Stimulated activated naive B cell treated with anti-CD40 and anti-IgM and Interleukin-4, amounts not matched to agents 10 μg/mL and 1 μg/mL and 100 μg/mL, for 72 hours (primary cell): Measurements from ENCODE around the gene AKR7A3.

Source experiments
- ATAC-seq, 2 donors: fragments of 150-1000 bp; cut with Tn5 transposase; replicated peaks; 2 replicates each; pipeline ENCODE4 v1.10.0; 2021; ENCODE audit warnings: moderate library complexity in 1 of 2
- DNase-seq: peaks from one replicate; pipeline ENCODE4 v3.0.0; 2021
- H3K27ac Mint-ChIP-seq: one replicate; pipeline ENCODE4 v1.8.0; 2022; ENCODE audit warnings: mild to moderate bottlenecking, mixed read lengths
- H3K27me3 Mint-ChIP-seq, 2 donors: one replicate each; pipeline ENCODE4 v1.8.0; 2022; ENCODE audit warnings: mixed read lengths in 2 of 2
- H3K36me3 Mint-ChIP-seq, 2 donors: one replicate each; pipeline ENCODE4 v1.8.0; 2022; ENCODE audit warnings: mixed read lengths in 2 of 2, mild to moderate bottlenecking in 1 of 2
- H3K4me1 Mint-ChIP-seq, 2 donors: one replicate each; pipeline ENCODE4 v1.8.0; 2022; ENCODE audit warnings: mixed read lengths in 2 of 2, mild to moderate bottlenecking in 1 of 2
- H3K4me3 Mint-ChIP-seq, 2 donors: one replicate each; pipeline ENCODE4 v1.8.0; 2022; ENCODE audit warnings: mild to moderate bottlenecking in 2 of 2, mixed read lengths in 2 of 2, moderate library complexity in 1 of 2
- H3K9me3 Mint-ChIP-seq, 2 donors: one replicate each; pipeline ENCODE4 v1.8.0; 2022; ENCODE audit warnings: mixed read lengths in 2 of 2, mild to moderate bottlenecking in 1 of 2

The AKR7A3 gene

DNA sequence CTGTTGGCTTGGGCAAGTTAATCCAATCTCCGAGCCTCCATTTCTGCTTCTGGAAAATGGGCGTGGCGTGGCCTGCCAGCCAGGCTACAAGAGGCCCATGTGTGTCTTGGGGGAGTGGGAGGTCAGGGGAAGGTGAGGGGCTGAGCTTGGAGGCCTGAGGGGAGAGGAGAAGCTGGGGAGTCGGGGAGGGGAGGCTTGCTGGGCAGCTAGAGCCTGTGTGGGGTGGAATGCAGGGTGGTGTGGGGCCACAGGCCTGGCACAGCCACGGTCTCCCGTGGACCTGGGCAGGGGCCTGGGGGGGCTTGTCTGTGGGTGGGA is 38.1 kb upstream of the AKR7A3 start:
- Mint-ChIP-seq H3K4me3 (no peak overlapping the region), H3K4me1 (peaks cover 2 to 5% of the 10 kb centered on the region in 2 donors), H3K36me3 (peaks cover 41 to 64% of the 10 kb centered on the region in 2 donors), H3K9me3 (no peaks in the 10 kb centered on the region), H3K27me3 (no peaks in the 10 kb centered on the region), H3K27ac (no peak overlapping the region)
- DNase-seq (no peak), ATAC-seq (no peak)

- DNase-seq (no peak), ATAC-seq (no peak)
- no peaks in the 10 kb centered on the region for H3K27me3 Mint-ChIP-seq
- peaks cover 41 to 67% of the 10 kb centered on the region in 2 donors for H3K36me3 Mint-ChIP-seq
- no peaks in the 10 kb centered on the region for H3K9me3 Mint-ChIP-seq
- H3K4me3 Mint-ChIP-seq: no peak overlapping the region
- no peak overlapping the region for H3K27ac Mint-ChIP-seq
- peaks cover 3 to 5% of the 10 kb centered on the region in 2 donors for H3K4me1 Mint-ChIP-seq
Observed at GRCh38 chr1:19325958-19326747, 37.6 kb upstream of the AKR7A3 start.

DNA sequence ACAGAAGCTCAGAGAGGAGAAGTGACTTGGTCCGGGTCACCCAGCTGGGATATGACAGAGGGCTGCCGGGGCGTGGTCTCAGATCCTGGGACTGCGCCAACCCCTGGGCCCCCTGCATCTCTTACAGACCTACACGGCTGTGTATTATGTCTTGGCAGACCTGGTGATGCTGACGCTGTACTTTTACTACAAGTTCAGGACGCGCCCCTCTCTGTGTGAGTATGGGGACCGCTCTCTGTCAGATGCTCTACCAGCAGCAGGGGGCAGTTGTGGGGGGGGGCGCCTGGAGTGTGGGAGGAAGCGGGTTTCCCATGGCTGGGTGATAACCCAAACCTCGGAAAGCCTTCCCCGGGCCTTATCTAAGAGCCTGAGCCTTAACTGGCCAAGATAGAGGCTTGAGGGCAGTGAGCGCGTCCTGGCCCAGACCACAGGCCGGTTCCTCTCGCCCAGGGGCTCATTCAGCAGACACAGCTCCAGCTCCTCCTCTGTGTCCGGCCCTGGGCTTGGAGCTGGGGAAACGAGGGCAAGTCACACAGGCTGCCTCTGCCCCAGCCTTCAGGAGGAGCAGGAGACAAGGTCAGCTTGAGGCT is 36.9 kb upstream of the AKR7A3 start:
- Mint-ChIP-seq H3K27ac (no peak overlapping the region), H3K27me3 (no peaks in the 10 kb centered on the region), H3K36me3 (peaks cover 41 to 71% of the 10 kb centered on the region in 2 donors), H3K9me3 (no peaks in the 10 kb centered on the region), H3K4me3 (no peak overlapping the region), H3K4me1 (peaks cover 4 to 5% of the 10 kb centered on the region in 2 donors)
- no peak for ATAC-seq
- no peak for DNase-seq

- Mint-ChIP-seq H3K27ac (no peak overlapping the region), H3K4me3 (no peak overlapping the region), H3K36me3 (peaks cover 40 to 64% of the 10 kb centered on the region in 2 donors)
Observed at GRCh38 chr1:19324665-19324990, 36.1 kb upstream of the AKR7A3 start.

GRCh38 chr1:19323987-19324664 is 35.6 kb upstream of the AKR7A3 start:
- peaks cover 4 to 5% of the 10 kb centered on the region in 2 donors for H3K4me1 Mint-ChIP-seq
- H3K27me3 Mint-ChIP-seq: no peaks in the 10 kb centered on the region
- DNase-seq (no peak), ATAC-seq (no peak)
- H3K27ac Mint-ChIP-seq: no peak overlapping the region
- no peaks in the 10 kb centered on the region for H3K9me3 Mint-ChIP-seq
- peaks cover 40 to 61% of the 10 kb centered on the region in 2 donors for H3K36me3 Mint-ChIP-seq
- H3K4me3 Mint-ChIP-seq: no peak overlapping the region

More at GRCh38 chr1:19324665-19324990, 36.1 kb upstream of the AKR7A3 start:
- no peak for ATAC-seq
- no peak for DNase-seq
- Mint-ChIP-seq H3K9me3 (no peaks in the 10 kb centered on the region), H3K4me1 (peaks cover 4 to 5% of the 10 kb centered on the region in 2 donors), H3K27me3 (no peaks in the 10 kb centered on the region)

DNA sequence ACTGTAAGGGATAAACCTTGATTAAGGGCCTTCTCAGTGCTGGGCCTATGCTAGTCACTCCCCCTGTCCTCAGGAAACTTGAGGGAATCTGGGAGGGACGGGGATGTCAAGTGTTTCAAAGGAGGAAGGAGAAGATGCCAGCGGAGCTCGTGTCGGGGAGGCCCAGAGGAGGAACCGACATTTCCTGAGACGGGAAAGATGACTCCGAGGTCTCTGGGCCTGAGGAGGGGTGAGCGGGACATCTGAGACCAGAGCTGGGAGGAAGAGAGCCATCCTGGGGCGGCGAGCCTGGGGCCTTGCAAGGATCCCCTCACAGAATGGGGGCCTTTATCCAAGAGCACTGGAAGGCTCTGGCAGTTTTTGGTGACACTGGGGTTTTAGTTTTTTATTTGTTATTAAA is 33.9 kb upstream of the AKR7A3 start:
- no peaks in the 10 kb centered on the region for H3K9me3 Mint-ChIP-seq
- H3K36me3 Mint-ChIP-seq: peaks cover 33 to 56% of the 10 kb centered on the region in 2 donors
- peaks cover 10 to 13% of the 10 kb centered on the region in 2 donors for H3K4me1 Mint-ChIP-seq
- H3K27ac Mint-ChIP-seq: no peak overlapping the region
- no peak for DNase-seq
- H3K4me3 Mint-ChIP-seq: no peak overlapping the region
- no peak for ATAC-seq
- no peaks in the 10 kb centered on the region for H3K27me3 Mint-ChIP-seq

DNA sequence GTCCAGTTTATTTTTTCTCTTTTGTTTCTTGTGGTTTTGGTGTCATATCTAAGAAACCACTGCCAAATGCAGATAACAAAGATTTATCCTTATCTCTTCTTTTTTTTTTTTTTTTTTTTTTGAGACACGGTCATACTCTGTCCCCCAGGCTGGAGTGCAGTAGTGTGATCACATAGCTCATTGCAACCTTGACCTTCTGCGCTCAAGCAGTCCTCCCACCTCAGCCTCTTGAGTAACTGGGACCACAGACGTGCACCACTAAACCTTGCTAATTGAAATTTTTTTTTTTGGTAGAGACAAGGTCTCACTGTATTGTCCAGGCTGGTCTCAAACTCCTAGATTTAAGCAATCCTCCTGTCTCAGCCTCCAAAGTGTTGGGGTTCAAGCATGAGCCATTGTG is 32.5 kb upstream of the AKR7A3 start:
- no peak overlapping the region for H3K4me3 Mint-ChIP-seq
- DNase-seq (no peak), ATAC-seq (no peak)
- no peaks in the 10 kb centered on the region for H3K9me3 Mint-ChIP-seq
- H3K27ac Mint-ChIP-seq: no peak overlapping the region
- peaks cover 23 to 44% of the 10 kb centered on the region in 2 donors for H3K36me3 Mint-ChIP-seq
- H3K4me1 Mint-ChIP-seq: peaks cover 18 to 24% of the 10 kb centered on the region in 2 donors
- H3K27me3 Mint-ChIP-seq: no peaks in the 10 kb centered on the region

DNA sequence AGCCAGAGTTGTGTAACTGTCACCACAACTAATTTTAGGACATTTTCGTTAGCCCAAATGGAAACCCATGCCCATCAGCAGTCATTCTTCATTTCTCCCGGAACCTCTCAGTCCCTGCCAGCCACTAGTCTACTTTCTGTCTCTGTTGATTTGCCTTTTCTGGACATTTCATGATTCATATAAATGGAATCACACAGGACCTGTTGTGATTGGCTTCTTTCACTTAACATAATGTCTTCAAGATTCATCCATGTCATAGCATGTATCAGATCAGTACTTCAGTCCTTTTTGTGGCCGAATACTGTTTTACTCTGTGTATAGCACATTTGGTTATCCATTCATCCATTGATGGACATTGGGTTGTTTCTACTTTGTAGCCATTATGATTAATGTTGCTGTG is 30.6 kb upstream of the AKR7A3 start:
- Mint-ChIP-seq H3K27me3 (no peaks in the 10 kb centered on the region), H3K36me3 (peaks cover 17 to 41% of the 10 kb centered on the region in 2 donors), H3K27ac (no peak overlapping the region), H3K4me3 (no peak overlapping the region), H3K9me3 (no peaks in the 10 kb centered on the region), H3K4me1 (peaks cover 37 to 43% of the 10 kb centered on the region in 2 donors)
- DNase-seq (no peak), ATAC-seq (no peak)

- peak overlapping the region; percentile 67 for H3K27ac Mint-ChIP-seq
- peaks cover 48 to 55% of the 10 kb centered on the region in 2 donors for H3K4me1 Mint-ChIP-seq
- no peaks in the 10 kb centered on the region for H3K9me3 Mint-ChIP-seq
- H3K27me3 Mint-ChIP-seq: no peaks in the 10 kb centered on the region
- peaks cover 14 to 30% of the 10 kb centered on the region in 2 donors for H3K36me3 Mint-ChIP-seq
- H3K4me3 Mint-ChIP-seq: no peak overlapping the region
- DNase-seq (no peak), ATAC-seq (no peak)
Observed at GRCh38 chr1:19317126-19317910, 28.7 kb upstream of the AKR7A3 start.

DNA sequence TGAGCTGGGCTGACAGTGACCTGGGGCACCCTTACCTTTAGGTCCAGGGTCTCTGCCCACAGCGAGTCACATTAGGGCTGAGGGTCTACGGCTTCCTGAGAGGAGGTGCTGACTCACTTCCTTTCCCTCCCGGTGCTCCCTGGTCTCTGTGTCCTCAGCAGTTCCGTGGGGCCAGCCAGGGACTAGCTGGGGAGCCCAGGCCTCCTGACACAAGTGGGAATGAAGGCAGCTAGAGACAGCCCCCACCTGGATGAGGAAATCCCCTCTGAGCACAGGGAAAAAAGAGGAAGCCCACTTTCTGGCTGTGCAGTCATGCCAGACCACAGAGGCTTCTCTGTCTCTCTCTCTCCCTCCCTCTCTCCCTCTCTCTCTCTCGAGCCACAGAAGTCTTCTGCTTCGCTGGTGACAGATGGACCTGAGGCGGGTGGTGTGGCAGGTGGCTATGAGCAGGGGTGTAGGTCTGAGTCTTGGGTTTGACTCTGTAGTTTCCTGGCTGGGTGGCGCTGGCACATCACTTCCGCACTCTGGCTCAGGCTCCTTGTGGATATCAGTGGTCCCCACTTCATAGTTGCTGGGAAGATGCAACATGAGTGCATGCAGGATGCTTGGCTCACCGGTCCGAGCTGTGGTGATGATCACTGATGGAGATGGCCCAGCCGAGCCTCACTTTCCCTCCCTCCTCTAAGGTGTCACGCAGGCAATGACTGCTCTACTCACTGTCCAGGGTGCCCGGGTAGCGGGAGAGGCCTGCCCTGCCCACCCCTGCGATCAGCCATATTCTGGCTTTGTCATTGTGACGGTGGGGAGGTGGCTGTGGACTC is 27.0 kb upstream of the AKR7A3 start:
- ATAC-seq (peak; percentile 52 to 53), DNase-seq (peak; percentile 49)
- Mint-ChIP-seq H3K27me3 (no peaks in the 10 kb centered on the region), H3K27ac (peak overlapping the region; percentile 61), H3K4me3 (peak overlapping the region; percentile 43 to 49), H3K4me1 (peaks cover 53 to 62% of the 10 kb centered on the region in 2 donors), H3K36me3 (peaks cover 8 to 17% of the 10 kb centered on the region in 2 donors), H3K9me3 (no peaks in the 10 kb centered on the region)

GRCh38 chr1:19313961-19314882 is 25.7 kb upstream of the AKR7A3 start:
- H3K9me3 Mint-ChIP-seq: no peaks in the 10 kb centered on the region
- peaks cover 5 to 17% of the 10 kb centered on the region in 2 donors for H3K36me3 Mint-ChIP-seq
- peak; percentile 3 to 8 for ATAC-seq
- peaks cover 53 to 62% of the 10 kb centered on the region in 2 donors for H3K4me1 Mint-ChIP-seq
- peak overlapping the region; percentile 61 for H3K27ac Mint-ChIP-seq
- H3K4me3 Mint-ChIP-seq: peak overlapping the region in 1 of 2 donors; percentile 28
- DNase-seq: peak; percentile 29
- no peaks in the 10 kb centered on the region for H3K27me3 Mint-ChIP-seq

DNA sequence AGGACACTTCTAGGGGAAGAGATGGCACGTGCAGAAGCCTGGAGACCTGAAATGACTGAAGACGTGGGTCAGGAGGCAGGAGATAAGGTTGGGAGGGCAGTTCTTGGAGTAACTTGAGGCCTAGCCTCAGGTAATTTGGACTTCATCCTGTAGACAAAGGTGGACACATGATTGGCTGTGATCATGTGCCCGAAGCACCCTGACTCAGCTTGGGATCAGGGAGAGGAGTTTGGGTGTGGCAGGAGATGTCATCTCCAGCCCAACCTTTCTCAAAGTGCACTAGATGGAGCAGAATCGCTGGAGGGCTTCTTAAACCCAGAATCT is 25.0 kb upstream of the AKR7A3 start:
- H3K36me3 Mint-ChIP-seq: peaks cover 8 to 19% of the 10 kb centered on the region in 2 donors
- no peak for DNase-seq
- peak overlapping the region; percentile 76 to 86 for H3K4me3 Mint-ChIP-seq
- no peak for ATAC-seq
- H3K4me1 Mint-ChIP-seq: peaks cover 53 to 62% of the 10 kb centered on the region in 2 donors
- H3K9me3 Mint-ChIP-seq: no peaks in the 10 kb centered on the region
- H3K27me3 Mint-ChIP-seq: no peaks in the 10 kb centered on the region
- H3K27ac Mint-ChIP-seq: peak overlapping the region; percentile 20
